HG03432 (cell line): ENCODE measurements around the gene FIG4.
"Not testable (repeated sequence)": the region's sequence is repeated elsewhere in the genome, so short reads cannot be mapped to it uniquely, and the experiment has no call there.

Experiments used
- ATAC-seq: cut with Tn5 transposase; IDR thresholded peaks from one replicate; pipeline ENCODE4 v1.9.1; 2021; ENCODE audit warnings: mild to moderate bottlenecking, moderate library complexity; ENCODE audit not compliant: unreplicated experiment

FIG4 gene

GRCh38 chr6:109690737-109691621 lies at the start of gene FIG4, which contains the start of gene AK9:
FIG4 (plus strand) TSS chr6:109691296; CDS start chr6:109691436, 140 bp downstream.
AK9 (minus strand) TSS chr6:109691202; CDS start chr6:109675745, 15,457 bp downstream.
- peak; percentile 95 for ATAC-seq

GRCh38 chr6:109644131-109644530 lies 47.0 kb upstream of the FIG4 start:
- no peak for ATAC-seq

GRCh38 chr6:109653264-109653663 lies 37.8 kb upstream of the FIG4 start:
- ATAC-seq, result no peak

- no peak for ATAC-seq
Observed at GRCh38 chr6:109655761-109656262, 35.3 kb upstream of the FIG4 start.

- no peak for ATAC-seq
Observed at GRCh38 chr6:109660526-109661320, 30.4 kb upstream of the FIG4 start.

- ATAC-seq, result no peak
Observed at GRCh38 chr6:109662192-109662591, 28.9 kb upstream of the FIG4 start.

- ATAC-seq, result no peak
Observed at GRCh38 chr6:109669811-109670210, 21.3 kb upstream of the FIG4 start.

GRCh38 chr6:109671733-109672132 lies 19.4 kb upstream of the FIG4 start:
- no peak for ATAC-seq

- no peak for ATAC-seq
Observed at GRCh38 chr6:109672175-109672574, 18.9 kb upstream of the FIG4 start.

- ATAC-seq, result no peak
Observed at GRCh38 chr6:109672839-109673238, 18.3 kb upstream of the FIG4 start.

- no peak for ATAC-seq
Observed at GRCh38 chr6:109676724-109677123, 14.4 kb upstream of the FIG4 start.

GRCh38 chr6:109678240-109678639 lies 12.9 kb upstream of the FIG4 start:
- no peak for ATAC-seq

GRCh38 chr6:109678661-109679505 lies 12.2 kb upstream of the FIG4 start:
- ATAC-seq, result not testable (repeated sequence)

- ATAC-seq, result no peak
Observed at GRCh38 chr6:109686566-109687265, 4.4 kb upstream of the FIG4 start.

GRCh38 chr6:109687271-109687761 lies 3.8 kb upstream of the FIG4 start:
- ATAC-seq, result no peak

- ATAC-seq, result peak; percentile 44
Observed at GRCh38 chr6:109690373-109690736, 741 bp upstream of the FIG4 start.

- no peak for ATAC-seq
Observed at GRCh38 chr6:109693111-109693510, 2.0 kb downstream of the FIG4 start.

GRCh38 chr6:109695468-109695867 lies 4.4 kb downstream of the FIG4 start:
- no peak for ATAC-seq

GRCh38 chr6:109696355-109696754 lies 5.3 kb downstream of the FIG4 start:
- no peak for ATAC-seq

- ATAC-seq, result no peak
Observed at GRCh38 chr6:109701221-109701620, 10.1 kb downstream of the FIG4 start.
